T follicular helper cell (primary cell): ENCODE data around the gene IGSF9B.
A peak's percentile ranks its signal among the peaks of the same experiment; 100 is the strongest.

ENCODE experiments used
- DNase-seq: peaks from one replicate; pipeline ENCODE4 v3.0.0-alpha.2; 2020; ENCODE audit warnings: low read depth

IGSF9B gene

GRCh38 chr11:133953999-133954398, 2.8 kb downstream of the IGSF9B start:
- DNase-seq: no peak

- no peak for DNase-seq
Observed at GRCh38 chr11:133953547-133953946, 3.2 kb downstream of the IGSF9B start.

GRCh38 chr11:133952199-133953190, 4.3 kb downstream of the IGSF9B start:
- no peak for DNase-seq

- DNase-seq: no peak
Observed at GRCh38 chr11:133951327-133952198, 5.2 kb downstream of the IGSF9B start.

- DNase-seq: no peak
Observed at GRCh38 chr11:133950874-133951326, 5.9 kb downstream of the IGSF9B start.

GRCh38 chr11:133950421-133950820, 6.3 kb downstream of the IGSF9B start:
- no peak for DNase-seq

- DNase-seq: no peak
Observed at GRCh38 chr11:133949129-133949528, 7.6 kb downstream of the IGSF9B start.

- DNase-seq: no peak
Observed at GRCh38 chr11:133948711-133949110, 8.1 kb downstream of the IGSF9B start.

- peak; percentile 34 for DNase-seq
Observed at GRCh38 chr11:133947321-133947756, 9.4 kb downstream of the IGSF9B start.

GRCh38 chr11:133946541-133947318, 10.0 kb downstream of the IGSF9B start:
- DNase-seq: no peak

GRCh38 chr11:133946051-133946450, 10.7 kb downstream of the IGSF9B start:
- no peak for DNase-seq

- DNase-seq: peak; percentile 65
Observed at GRCh38 chr11:133945087-133945974, 11.4 kb downstream of the IGSF9B start.

GRCh38 chr11:133943950-133944698, 12.6 kb downstream of the IGSF9B start:
- no peak for DNase-seq

GRCh38 chr11:133942577-133942976, 14.2 kb downstream of the IGSF9B start:
- no peak for DNase-seq

- DNase-seq: no peak
Observed at GRCh38 chr11:133941546-133941945, 15.2 kb downstream of the IGSF9B start.

GRCh38 chr11:133940034-133940433, 16.7 kb downstream of the IGSF9B start:
- no peak for DNase-seq

GRCh38 chr11:133939558-133939957, 17.2 kb downstream of the IGSF9B start:
- DNase-seq: no peak

GRCh38 chr11:133938166-133938565, 18.6 kb downstream of the IGSF9B start:
- no peak for DNase-seq

GRCh38 chr11:133937468-133937867, 19.3 kb downstream of the IGSF9B start:
- DNase-seq: no peak

- no peak for DNase-seq
Observed at GRCh38 chr11:133937015-133937414, 19.8 kb downstream of the IGSF9B start.
